ENCODE results near the gene RBMY1J.
"Not testable (repeated sequence)": the region's sequence is repeated elsewhere in the genome, so short reads cannot be mapped to it uniquely, and the experiment has no call there.

RBMY1J gene

GRCh38 chrY:22403110-22403509 lies at the start of gene RBMY1J:
Gene RBMY1J, plus strand, starts transcription at chrY:22403410. Its CDS starts 2,038 bp downstream, at chrY:22405448.
- DNase-seq, result not testable (repeated sequence)

- DNase-seq, result no peak
Observed at GRCh38 chrY:22367416-22367815, 35.8 kb upstream of the RBMY1J start.

GRCh38 chrY:22370623-22371022 lies 32.6 kb upstream of the RBMY1J start:
- no peak for DNase-seq

- DNase-seq, result no peak
Observed at GRCh38 chrY:22373494-22373893, 29.7 kb upstream of the RBMY1J start.

GRCh38 chrY:22444718-22445396 lies 41.6 kb downstream of the RBMY1J start:
- DNase-seq, result not testable (repeated sequence)

GRCh38 chrY:22455522-22455921 lies 52.3 kb downstream of the RBMY1J start:
- not testable (repeated sequence) for DNase-seq

GRCh38 chrY:22461962-22462361 lies 58.8 kb downstream of the RBMY1J start:
- DNase-seq, result not testable (repeated sequence)

Data from COR-L47 (cell line).